Omental fat pad (tissue), 4 donors: Measurements from ENCODE around the gene LPGAT1. TPM values are rescaled to one million over a fixed set of nuclear protein-coding genes. Genes with fewer than 3 reads are reported as not detected.

ENCODE experiments used
- ATAC-seq: fragments of 150-250 bp; one replicate; pipeline ENCODE4 v1.9.1; 2016; ENCODE audit warnings: mild to moderate bottlenecking, moderate library complexity; ENCODE audit not compliant: low FRiP score
- DNase-seq: peaks from one replicate; pipeline ENCODE4 v3.0.0-alpha.2; 2019; ENCODE audit warnings: low spot score
- CTCF ChIP-seq, 3 donors: fragments of 450-650 bp; IDR thresholded peaks; one replicate each; pipeline ENCODE4 v1.5.1; 2016 to 2017; ENCODE audit warnings: antibody characterized with exemption in 3 of 3, mild to moderate bottlenecking in 3 of 3, moderate library complexity in 2 of 3
- total RNA-seq, 4 donors: library from RNA; depleted of rRNA; stranded (reverse); fragments of >200 nt; gene quantifications; one replicate each; pipeline ENCODE4 v1.1.0, GENCODE V29; 2016

Gene LPGAT1
- total RNA-seq, 4 donors from 2014 or later = 46.8 to 70.9 (median 48.9) TPM

- no peak for TF ChIP-seq CTCF (IDR thresholded peaks at IDR 0.05)
These were observed 3.5 kb downstream of the LPGAT1 start for GRCh38 chr1:211827051-211827450.

GRCh38 chr1:211825980-211826379 lies 4.6 kb downstream of the LPGAT1 start:
- no peak for DNase-seq
- no peak for ATAC-seq
- TF ChIP-seq CTCF (IDR thresholded peaks at IDR 0.05) = no peak

More at GRCh38 chr1:211827051-211827450, 3.5 kb downstream of the LPGAT1 start:
- DNase-seq (no peak), ATAC-seq (no peak)

- DNase-seq (no peak), ATAC-seq (no peak)
- no peak for TF ChIP-seq CTCF (IDR thresholded peaks at IDR 0.05)
These were observed 7.7 kb downstream of the LPGAT1 start for GRCh38 chr1:211822677-211823407.

- ATAC-seq (no peak), DNase-seq (no peak)
These were observed 14.0 kb downstream of the LPGAT1 start for GRCh38 chr1:211816586-211816985.

GRCh38 chr1:211814313-211814712 lies 16.2 kb downstream of the LPGAT1 start:
- ATAC-seq = no peak
- TF ChIP-seq CTCF (IDR thresholded peaks at IDR 0.05) = no peak
- no peak for DNase-seq

More at GRCh38 chr1:211816586-211816985, 14.0 kb downstream of the LPGAT1 start:
- no peak for TF ChIP-seq CTCF (IDR thresholded peaks at IDR 0.05)

GRCh38 chr1:211813590-211813989 lies 17.0 kb downstream of the LPGAT1 start:
- ATAC-seq (peak; percentile 76), DNase-seq (no peak)

More at GRCh38 chr1:211813590-211813989, 17.0 kb downstream of the LPGAT1 start:
- TF ChIP-seq CTCF (IDR thresholded peaks at IDR 0.05) = no peak
